ENCODE data around the gene KLHL14.

DNA sequence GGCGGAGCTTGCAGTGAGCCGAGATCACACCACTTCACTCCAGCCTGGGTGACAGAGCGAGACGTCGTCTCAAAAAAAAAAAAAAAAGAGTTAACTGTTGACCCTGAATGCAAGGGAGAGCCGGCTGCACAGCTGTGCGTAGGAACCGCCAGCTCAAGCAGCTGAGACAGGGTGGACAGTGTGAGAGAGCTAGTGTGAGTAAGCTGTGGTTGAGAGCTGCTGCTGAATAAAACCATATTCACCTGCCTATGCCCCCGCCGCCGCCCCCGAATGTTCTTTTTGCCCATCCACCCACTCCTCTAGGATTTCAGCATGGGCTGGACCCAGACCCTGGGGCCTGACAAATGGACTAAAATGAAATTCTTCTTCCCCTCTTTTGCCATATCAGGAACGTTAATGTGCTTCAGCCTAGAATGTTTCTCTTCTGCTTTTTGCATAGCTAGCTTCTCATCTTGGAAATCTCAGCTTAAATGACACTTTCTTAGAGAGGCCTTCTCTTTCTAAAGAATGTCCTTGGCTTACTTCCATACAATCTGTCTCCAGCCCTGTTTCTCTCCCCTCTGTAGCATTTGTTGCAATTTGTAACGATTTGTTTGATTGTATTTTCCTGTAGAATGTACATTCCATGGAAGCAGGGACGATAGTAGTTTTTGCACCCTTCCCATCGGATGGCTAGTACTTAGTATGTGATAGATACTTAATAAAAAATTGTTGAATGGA, 142.7 kb downstream of the KLHL14 start:
- TF ChIP-seq CTCF (IDR thresholded peaks at IDR 0.05; ENCODE audit: insufficient read depth, low read length, poor library complexity, severe bottlenecking) (no peak), EZH2phosphoT487 (conservative IDR thresholded peaks at IDR 0.05; ENCODE audit: low read length) (no peak)
